ENCODE measurements around the gene NUP98. TPM values are rescaled to one million over a fixed set of nuclear protein-coding genes. Genes with fewer than 3 reads are reported as not detected.

NUP98 gene
- total and polyA plus RNA-seq, 2 of the 13 experiments (the other 11 are each of a cell fraction or from before 2014, with no cell fraction given): 76.6 to 85.3 TPM

DNA sequence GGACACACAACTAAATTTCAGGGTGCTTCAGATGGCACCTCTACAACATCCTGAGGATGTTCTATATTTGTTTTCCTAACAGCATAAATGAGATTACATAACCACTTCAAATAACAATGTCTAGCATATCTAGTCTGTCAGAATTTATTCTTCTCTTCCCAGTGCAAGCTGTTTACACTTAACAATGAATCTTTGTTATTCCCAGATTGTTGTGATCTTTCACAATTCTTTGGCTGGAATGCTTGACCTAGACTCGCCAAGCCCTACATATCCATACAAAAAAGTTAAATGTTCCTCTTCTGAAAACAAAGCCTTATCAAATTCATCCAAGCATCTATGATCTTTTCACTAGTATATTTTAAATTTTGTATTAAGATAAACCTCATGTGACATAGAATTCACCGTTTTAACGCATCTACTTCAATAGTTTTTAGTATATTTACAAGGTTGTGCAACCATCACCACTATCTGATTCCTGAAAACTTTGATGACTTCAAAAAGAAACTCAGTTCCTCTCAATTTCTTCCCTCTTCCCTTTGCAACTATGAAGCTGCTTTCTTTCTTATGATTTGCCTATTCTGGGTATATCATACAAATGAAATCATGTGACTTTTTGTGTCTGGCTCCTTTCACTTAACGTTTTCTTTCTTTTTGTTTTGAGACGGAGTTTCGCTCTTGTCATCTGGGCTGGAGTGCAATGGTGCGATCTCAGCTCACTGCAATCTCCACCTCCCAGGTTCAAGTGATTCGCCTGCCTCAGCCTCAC lies 64.5 kb downstream of the NUP98 start (continued):
- TF ChIP-seq, protein P1, sequence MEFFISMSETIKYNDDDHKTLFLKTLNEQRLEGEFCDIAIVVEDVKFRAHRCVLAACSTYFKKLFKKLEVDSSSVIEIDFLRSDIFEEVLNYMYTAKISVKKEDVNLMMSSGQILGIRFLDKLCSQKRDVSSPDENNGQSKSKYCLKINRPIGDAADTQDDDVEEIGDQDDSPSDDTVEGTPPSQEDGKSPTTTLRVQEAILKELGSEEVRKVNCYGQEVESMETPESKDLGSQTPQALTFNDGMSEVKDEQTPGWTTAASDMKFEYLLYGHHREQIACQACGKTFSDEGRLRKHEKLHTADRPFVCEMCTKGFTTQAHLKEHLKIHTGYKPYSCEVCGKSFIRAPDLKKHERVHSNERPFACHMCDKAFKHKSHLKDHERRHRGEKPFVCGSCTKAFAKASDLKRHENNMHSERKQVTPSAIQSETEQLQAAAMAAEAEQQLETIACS (CRISPR knock-in tag; IDR thresholded peaks at IDR 0.05): no peak
- TF ChIP-seq, protein P2, sequence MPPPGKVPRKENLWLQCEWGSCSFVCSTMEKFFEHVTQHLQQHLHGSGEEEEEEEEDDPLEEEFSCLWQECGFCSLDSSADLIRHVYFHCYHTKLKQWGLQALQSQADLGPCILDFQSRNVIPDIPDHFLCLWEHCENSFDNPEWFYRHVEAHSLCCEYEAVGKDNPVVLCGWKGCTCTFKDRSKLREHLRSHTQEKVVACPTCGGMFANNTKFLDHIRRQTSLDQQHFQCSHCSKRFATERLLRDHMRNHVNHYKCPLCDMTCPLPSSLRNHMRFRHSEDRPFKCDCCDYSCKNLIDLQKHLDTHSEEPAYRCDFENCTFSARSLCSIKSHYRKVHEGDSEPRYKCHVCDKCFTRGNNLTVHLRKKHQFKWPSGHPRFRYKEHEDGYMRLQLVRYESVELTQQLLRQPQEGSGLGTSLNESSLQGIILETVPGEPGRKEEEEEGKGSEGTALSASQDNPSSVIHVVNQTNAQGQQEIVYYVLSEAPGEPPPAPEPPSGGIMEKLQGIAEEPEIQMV (CRISPR knock-in tag; IDR thresholded peaks at IDR 0.05; ENCODE audit: low read depth): no peak
- TF ChIP-seq, protein P3, sequence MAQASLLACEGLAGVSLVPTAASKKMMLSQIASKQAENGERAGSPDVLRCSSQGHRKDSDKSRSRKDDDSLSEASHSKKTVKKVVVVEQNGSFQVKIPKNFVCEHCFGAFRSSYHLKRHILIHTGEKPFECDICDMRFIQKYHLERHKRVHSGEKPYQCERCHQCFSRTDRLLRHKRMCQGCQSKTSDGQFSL (CRISPR knock-in tag; IDR thresholded peaks at IDR 0.05): no peak
- TF ChIP-seq KAT7 (CRISPR knock-in tag; IDR thresholded peaks at IDR 0.05; ENCODE audit: borderline replicate concordance) (no peak), MZF1 (CRISPR knock-in tag; IDR thresholded peaks at IDR 0.05; ENCODE audit: borderline replicate concordance) (no peak), NR2F1 (CRISPR knock-in tag; IDR thresholded peaks at IDR 0.05) (no peak), SOX6 (IDR thresholded peaks at IDR 0.05) (no peak), SOX6 (CRISPR knock-in tag; IDR thresholded peaks at IDR 0.05) (peak; percentile 47; the same call in 1 of the 2 replicates), ZNF350 (CRISPR knock-in tag; IDR thresholded peaks at IDR 0.05; ENCODE audit: borderline replicate concordance, low read depth) (no peak), ZNF761 (CRISPR knock-in tag; conservative IDR thresholded peaks at IDR 0.05) (no peak), MEIS1 (CRISPR knock-in tag; IDR thresholded peaks at IDR 0.05; ENCODE audit: borderline replicate concordance) (no peak), PLRG1 (conservative IDR thresholded peaks at IDR 0.05) (no peak), SOX5 (CRISPR knock-in tag; IDR thresholded peaks at IDR 0.05; ENCODE audit: borderline replicate concordance) (peak; percentile 80; the same call in 1 of the 2 replicates), ZNF446 (CRISPR knock-in tag; IDR thresholded peaks at IDR 0.05) (no peak), ZBTB7B (CRISPR knock-in tag; IDR thresholded peaks at IDR 0.05) (no peak)
- TF ChIP-seq, protein P4, sequence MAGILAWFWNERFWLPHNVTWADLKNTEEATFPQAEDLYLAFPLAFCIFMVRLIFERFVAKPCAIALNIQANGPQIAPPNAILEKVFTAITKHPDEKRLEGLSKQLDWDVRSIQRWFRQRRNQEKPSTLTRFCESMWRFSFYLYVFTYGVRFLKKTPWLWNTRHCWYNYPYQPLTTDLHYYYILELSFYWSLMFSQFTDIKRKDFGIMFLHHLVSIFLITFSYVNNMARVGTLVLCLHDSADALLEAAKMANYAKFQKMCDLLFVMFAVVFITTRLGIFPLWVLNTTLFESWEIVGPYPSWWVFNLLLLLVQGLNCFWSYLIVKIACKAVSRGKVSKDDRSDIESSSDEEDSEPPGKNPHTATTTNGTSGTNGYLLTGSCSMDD (CRISPR knock-in tag; IDR thresholded peaks at IDR 0.05): no peak
